HEK293T (cell line): Measurements from ENCODE around the gene PAPLN.

Experiments used
- CTCF ChIA-PET: fragments of 350-600 bp; formaldehyde crosslinking; extraction: SDS; loops from one replicate; lab custom pipeline; 2021; ENCODE audit warnings: antibody characterized with exemption, inconsistent platforms; lab: Yijun Ruan, JAX
- POLR2A ChIA-PET: fragments of 350-600 bp; formaldehyde crosslinking; extraction: SDS; loops from one replicate; lab custom pipeline; 2020; ENCODE audit warnings: antibody characterized with exemption, inconsistent platforms; lab: Yijun Ruan, JAX
- DNase-seq: peaks from one replicate; pipeline ENCODE4 v3.0.0; 2012; ENCODE audit warnings: mixed read lengths; ENCODE audit errors: extremely low spot score
- ARNT ChIP-seq: fragments of 450-650 bp; IDR thresholded peaks from 2 replicates; pipeline ENCODE4 v1.6.1; 2017; ENCODE audit warnings: mild to moderate bottlenecking
- BHLHE40 ChIP-seq: fragments of 450-650 bp; IDR thresholded peaks from 2 replicates; pipeline ENCODE4 v1.6.1; 2016; ENCODE audit warnings: mild to moderate bottlenecking, moderate library complexity, borderline replicate concordance
- CTBP1 ChIP-seq: fragments of 450-650 bp; IDR thresholded peaks from 2 replicates; pipeline ENCODE4 v1.6.1; 2016; ENCODE audit warnings: borderline replicate concordance
- ELF4 ChIP-seq: fragments of 450-650 bp; IDR thresholded peaks from 2 replicates; pipeline ENCODE4 v1.6.1; 2017; ENCODE audit warnings: antibody characterized with exemption
- FOXA1 ChIP-seq: fragments of 450-650 bp; IDR thresholded peaks from 2 replicates; pipeline ENCODE4 v1.6.1; 2016; ENCODE audit warnings: mild to moderate bottlenecking
- FOXK2 ChIP-seq: fragments of 450-650 bp; IDR thresholded peaks from 2 replicates; pipeline ENCODE4 v1.6.1; 2016; ENCODE audit warnings: mild to moderate bottlenecking
- FOXM1 ChIP-seq: fragments of 450-650 bp; IDR thresholded peaks from 2 replicates; pipeline ENCODE4 v1.6.1; 2017; ENCODE audit warnings: mild to moderate bottlenecking, borderline replicate concordance
- HDGF ChIP-seq: fragments of 450-650 bp; IDR thresholded peaks from 2 replicates; pipeline ENCODE4 v1.6.1; 2017; ENCODE audit warnings: antibody characterized with exemption, borderline replicate concordance
- L3MBTL2 ChIP-seq: fragments of 450-650 bp; conservative IDR thresholded peaks from 2 replicates; pipeline ENCODE4 v1.6.1; 2016; ENCODE audit warnings: mild to moderate bottlenecking
- LEF1 ChIP-seq: fragments of 450-650 bp; IDR thresholded peaks from 2 replicates; pipeline ENCODE4 v1.6.1; 2017; ENCODE audit warnings: mild to moderate bottlenecking, borderline replicate concordance
- NFRKB ChIP-seq: fragments of 450-650 bp; IDR thresholded peaks from 2 replicates; pipeline ENCODE4 v1.6.1; 2016; ENCODE audit warnings: mild to moderate bottlenecking, moderate library complexity
- PKNOX1 ChIP-seq: fragments of 450-650 bp; IDR thresholded peaks from 2 replicates; pipeline ENCODE4 v1.6.1; 2016
- SP1 ChIP-seq: fragments of 450-650 bp; IDR thresholded peaks from 2 replicates; pipeline ENCODE4 v1.6.1; 2017
- SUZ12 ChIP-seq: fragments of 450-650 bp; IDR thresholded peaks from 2 replicates; pipeline ENCODE4 v1.6.1; 2016; ENCODE audit warnings: mild to moderate bottlenecking
- TARDBP ChIP-seq: fragments of 450-650 bp; IDR thresholded peaks from 2 replicates; pipeline ENCODE4 v1.6.1; 2016
- ZNF384 ChIP-seq: fragments of 450-650 bp; IDR thresholded peaks from 2 replicates; pipeline ENCODE4 v1.6.1; 2016

Gene PAPLN

DNA sequence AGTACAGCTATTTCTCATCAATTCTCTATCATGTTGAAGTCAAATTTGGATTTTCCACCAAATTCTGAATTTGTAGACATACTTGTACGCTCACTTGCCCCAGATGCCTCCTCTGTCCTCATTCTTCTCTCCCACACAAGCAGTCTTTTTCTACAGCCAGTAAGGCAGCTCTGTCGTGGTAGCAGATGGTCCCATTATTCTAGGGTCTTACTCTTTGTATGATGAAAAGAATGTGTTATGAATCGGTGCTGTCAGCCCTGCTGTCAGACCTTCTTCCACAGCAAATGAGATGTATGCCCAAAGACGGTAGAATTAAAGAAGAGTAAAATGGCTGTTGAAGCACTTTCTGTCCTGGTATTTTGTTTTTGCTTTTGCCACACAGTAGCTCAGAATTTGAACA lies 17.2 kb upstream of the PAPLN start:
- TF ChIP-seq L3MBTL2 (no peak), SP1 (no peak)
- ChIA-PET CTCF (no interaction called here), POLR2A (no interaction called here)
- no peak for DNase-seq

DNA sequence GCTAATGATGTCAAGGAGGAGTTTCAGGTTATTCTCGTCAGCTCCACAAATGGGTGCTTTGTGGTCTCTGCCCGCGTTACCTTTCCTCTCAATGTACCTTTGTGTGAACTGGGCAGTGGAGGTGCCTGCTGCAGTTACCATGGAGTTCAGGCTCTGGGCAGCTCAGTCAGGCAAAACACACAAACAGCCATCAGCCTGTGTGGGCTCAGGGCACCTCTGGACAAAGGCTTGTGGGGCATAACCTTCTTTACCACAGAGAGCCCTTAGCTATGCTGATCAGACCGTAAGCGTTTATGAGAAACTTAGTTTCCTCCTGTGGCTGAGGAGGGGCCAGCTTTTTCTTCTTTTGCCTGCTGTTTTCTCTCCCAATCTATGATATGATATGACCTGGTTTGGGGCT lies 16.7 kb upstream of the PAPLN start:
- ChIA-PET CTCF (no interaction called here), POLR2A (interaction anchor here (1.2 kb wide), 1 partner anchor 162 kb away, joined by 6 read pairs; the partner anchor contains the start of gene RBM25)
- no peak for TF ChIP-seq PKNOX1
- TF ChIP-seq FOXM1 = no peak
- no peak for TF ChIP-seq CTBP1
- no peak for TF ChIP-seq FOXK2
- TF ChIP-seq FOXA1 = no peak
- no peak for TF ChIP-seq BHLHE40
- no peak for TF ChIP-seq ELF4
- TF ChIP-seq L3MBTL2 = no peak
- TF ChIP-seq ARNT = no peak
- no peak for TF ChIP-seq HDGF
- TF ChIP-seq SP1 = no peak
- TF ChIP-seq SUZ12 = no peak
- no peak for TF ChIP-seq TARDBP
- no peak for TF ChIP-seq ZNF384
- no peak for TF ChIP-seq NFRKB
- TF ChIP-seq LEF1 = no peak
- DNase-seq = no peak

- no peak for DNase-seq
- no peak for TF ChIP-seq BHLHE40
- no peak for TF ChIP-seq SP1
- no peak for TF ChIP-seq SUZ12
- no peak for TF ChIP-seq FOXA1
- no peak for TF ChIP-seq FOXK2
- TF ChIP-seq NFRKB = no peak
- no peak for TF ChIP-seq HDGF
- no peak for TF ChIP-seq FOXM1
- no peak for TF ChIP-seq CTBP1
- TF ChIP-seq ZNF384 = no peak
- TF ChIP-seq TARDBP = no peak
- no peak for TF ChIP-seq ARNT
- no peak for TF ChIP-seq PKNOX1
- no peak for TF ChIP-seq ELF4
- TF ChIP-seq LEF1 = no peak
- TF ChIP-seq L3MBTL2 = no peak
- CTCF ChIA-PET = no interaction called here
- POLR2A ChIA-PET = no interaction called here
Measured at GRCh38 chr14:73221945-73222344, 15.4 kb upstream of the PAPLN start.

DNA sequence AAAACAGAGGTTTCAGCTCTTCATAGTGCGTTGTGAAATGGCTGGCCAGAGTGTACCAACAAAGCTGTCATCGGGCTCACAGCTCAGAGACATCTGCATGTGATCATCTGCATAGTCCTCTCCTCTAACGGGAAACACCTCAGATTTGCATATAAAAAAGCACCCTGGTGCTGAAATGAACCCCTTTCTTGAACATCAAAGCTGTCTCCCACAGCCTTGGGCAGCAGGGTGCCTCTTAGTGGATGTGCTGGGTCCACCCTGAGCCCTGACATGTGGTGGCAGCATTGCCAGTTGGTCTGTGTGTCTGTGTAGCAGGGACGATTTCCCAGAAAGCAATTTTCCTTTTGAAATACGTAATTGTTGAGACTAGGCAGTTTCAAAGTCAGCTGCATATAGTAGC lies 14.3 kb upstream of the PAPLN start:
- POLR2A ChIA-PET = interaction anchor here (1.1 kb wide), 1 partner anchor 267 kb away, joined by 3 read pairs; the partner anchor contains the start of gene RIOX1

GRCh38 chr14:73225496-73225895 lies 11.8 kb upstream of the PAPLN start:
- ChIA-PET POLR2A (no interaction called here), CTCF (no interaction called here)
- TF ChIP-seq ARNT (no peak), L3MBTL2 (no peak), NFRKB (no peak), CTBP1 (no peak), LEF1 (no peak), HDGF (no peak), SUZ12 (no peak), ELF4 (no peak), PKNOX1 (no peak), TARDBP (no peak), FOXK2 (no peak), SP1 (no peak), FOXM1 (no peak), FOXA1 (no peak), BHLHE40 (no peak), ZNF384 (no peak)
- no peak for DNase-seq

More for the DNA sequence above, 14.3 kb upstream of the PAPLN start:
- DNase-seq = no peak
- TF ChIP-seq ZNF384 (no peak), FOXA1 (no peak), L3MBTL2 (no peak), FOXM1 (no peak), SUZ12 (no peak), CTBP1 (no peak), NFRKB (no peak), TARDBP (no peak), LEF1 (no peak), ARNT (no peak), FOXK2 (no peak)
- CTCF ChIA-PET = interaction anchor here (1.0 kb wide), 1 partner anchor 18 kb away, joined by 3 read pairs; no protein-coding TSS in a partner anchor
